Measurements from ENCODE around the gene THAP10. TPM values are rescaled to one million over a fixed set of nuclear protein-coding genes. Genes with fewer than 3 reads are reported as not detected.
"Not testable (repeated sequence)": the region's sequence is repeated elsewhere in the genome, so short reads cannot be mapped to it uniquely, and the experiment has no call there.

Gene THAP10
- total and polyA plus RNA-seq, 7 donors = 0.48 to 2.4 (median 1.2) TPM

DNA sequence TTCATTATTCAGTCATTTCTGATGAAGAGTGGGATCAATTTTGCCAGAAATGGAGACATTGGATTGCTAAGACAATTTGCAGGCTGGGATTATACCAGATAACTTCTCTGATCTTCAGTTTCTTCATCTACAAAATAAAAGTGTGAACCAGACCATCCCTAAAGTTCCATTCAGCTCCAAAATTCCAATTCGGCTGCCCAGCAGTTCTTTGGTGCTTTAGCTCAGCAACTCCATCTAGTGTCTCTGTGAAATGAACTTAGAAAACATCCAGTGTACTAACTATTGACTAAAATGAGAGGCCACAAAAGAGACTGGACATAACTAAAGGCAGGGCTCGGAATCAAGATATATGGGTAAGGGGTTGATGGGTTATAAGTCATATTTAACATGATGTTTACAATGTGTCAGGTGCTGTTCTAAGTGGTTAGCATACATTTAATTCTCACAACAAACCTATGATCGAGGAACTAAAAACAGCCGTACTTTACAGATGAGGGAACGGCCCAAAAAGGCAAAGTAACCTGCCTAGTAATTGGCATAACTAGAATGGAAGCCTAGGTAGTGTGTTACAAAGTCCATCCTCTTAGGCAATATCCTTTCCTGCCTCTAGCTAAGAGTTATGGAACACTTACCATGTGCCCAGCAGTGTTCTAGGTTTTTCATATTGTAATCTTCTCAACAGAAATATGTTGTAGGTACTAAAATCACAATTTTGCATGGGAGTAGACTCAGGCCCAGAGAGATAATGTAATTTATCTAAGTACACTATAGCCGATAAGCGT lies 17.0 kb downstream of the THAP10 start:
- no peaks in the 10 kb centered on the region for H3K36me3 ChIP-seq (ENCODE audit: insufficient read depth in 1 of 2, low read depth in 1 of 2)
- H3K27ac ChIP-seq = no peak overlapping the region
- TF ChIP-seq, protein P1, sequence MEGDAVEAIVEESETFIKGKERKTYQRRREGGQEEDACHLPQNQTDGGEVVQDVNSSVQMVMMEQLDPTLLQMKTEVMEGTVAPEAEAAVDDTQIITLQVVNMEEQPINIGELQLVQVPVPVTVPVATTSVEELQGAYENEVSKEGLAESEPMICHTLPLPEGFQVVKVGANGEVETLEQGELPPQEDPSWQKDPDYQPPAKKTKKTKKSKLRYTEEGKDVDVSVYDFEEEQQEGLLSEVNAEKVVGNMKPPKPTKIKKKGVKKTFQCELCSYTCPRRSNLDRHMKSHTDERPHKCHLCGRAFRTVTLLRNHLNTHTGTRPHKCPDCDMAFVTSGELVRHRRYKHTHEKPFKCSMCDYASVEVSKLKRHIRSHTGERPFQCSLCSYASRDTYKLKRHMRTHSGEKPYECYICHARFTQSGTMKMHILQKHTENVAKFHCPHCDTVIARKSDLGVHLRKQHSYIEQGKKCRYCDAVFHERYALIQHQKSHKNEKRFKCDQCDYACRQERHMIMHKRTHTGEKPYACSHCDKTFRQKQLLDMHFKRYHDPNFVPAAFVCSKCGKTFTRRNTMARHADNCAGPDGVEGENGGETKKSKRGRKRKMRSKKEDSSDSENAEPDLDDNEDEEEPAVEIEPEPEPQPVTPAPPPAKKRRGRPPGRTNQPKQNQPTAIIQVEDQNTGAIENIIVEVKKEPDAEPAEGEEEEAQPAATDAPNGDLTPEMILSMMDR (IDR thresholded peaks at IDR 0.05) = peak; percentile 45
- H3K4me3 ChIP-seq = no peak overlapping the region
- H3K27me3 ChIP-seq (ENCODE audit: insufficient read depth in 3 of 3, low read length in 2 of 3) = peaks cover 0 to 8% (median 0%) of the 10 kb centered on the region in 3 donors
- ATAC-seq (peak in 1 of 4 donors; percentile 52), DNase-seq (no peak)
- WGBS, 3 donors = 78 to 80% (median 79%) methylated on average over 7 of the region's 7 CpGs
- intact Hi-C loops (cut with DNase I) = loop anchor here (1.0 to 5.0 kb wide), 2 partner anchors 48 to 50 kb away; no protein-coding TSS in a partner anchor
- no peaks in the 10 kb centered on the region for H3K9me3 ChIP-seq
- no peaks in the 10 kb centered on the region for H3K4me1 ChIP-seq

DNA sequence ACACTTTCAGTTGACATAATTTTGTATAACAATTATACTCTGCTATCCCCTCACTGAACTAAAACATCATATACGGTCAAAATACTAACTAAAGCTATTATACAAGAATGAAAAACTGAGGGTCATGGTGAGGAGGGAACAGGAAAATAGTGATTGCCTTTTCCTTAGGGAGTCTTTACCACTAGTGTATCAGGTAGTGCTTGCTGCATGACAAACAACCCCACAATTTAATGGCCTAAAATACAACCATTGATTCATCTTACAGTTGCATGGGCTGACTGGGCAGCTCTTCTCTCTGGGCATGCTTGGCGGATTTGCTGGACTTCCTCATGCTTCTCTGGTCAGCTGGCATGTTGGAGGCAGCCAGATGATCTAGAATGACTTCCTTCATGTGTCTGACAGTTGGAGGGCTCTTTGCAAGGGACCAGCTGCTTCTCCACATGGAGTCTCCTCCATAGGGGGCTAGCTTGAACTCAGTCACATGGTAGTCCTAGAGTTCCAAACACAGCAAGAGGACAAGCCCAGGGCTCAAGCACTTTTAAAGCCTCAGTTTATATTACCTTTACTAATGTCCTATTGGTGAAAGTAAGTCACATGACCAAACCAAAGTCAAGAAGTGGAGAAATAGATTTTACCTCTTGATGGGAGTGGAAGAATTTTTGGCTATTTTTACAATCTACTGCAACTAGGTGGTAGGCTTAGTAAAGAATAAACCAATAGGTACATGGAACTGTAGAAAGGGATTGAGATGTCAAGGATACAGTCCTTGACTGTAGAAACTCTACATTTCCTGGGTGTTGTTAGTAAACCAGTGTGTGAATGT lies 18.8 kb downstream of the THAP10 start:
- 84 to 92% (median 85%) methylated on average over 2 of the region's 2 CpGs for WGBS, 3 donors
- TF ChIP-seq, protein P1 (IDR thresholded peaks at IDR 0.05) = no peak
- Histone ChIP-seq H3K4me3 (no peak overlapping the region), H3K27me3 (ENCODE audit: insufficient read depth in 3 of 3, low read length in 2 of 3) (peaks cover 0 to 4% (median 0%) of the 10 kb centered on the region in 3 donors), H3K4me1 (no peaks in the 10 kb centered on the region), H3K27ac (no peak overlapping the region), H3K36me3 (ENCODE audit: insufficient read depth in 1 of 2, low read depth in 1 of 2) (no peaks in the 10 kb centered on the region), H3K9me3 (no peaks in the 10 kb centered on the region)
- intact Hi-C loops (cut with DNase I) = no loop called here
- DNase-seq = no peak
- ATAC-seq = no peak

DNA sequence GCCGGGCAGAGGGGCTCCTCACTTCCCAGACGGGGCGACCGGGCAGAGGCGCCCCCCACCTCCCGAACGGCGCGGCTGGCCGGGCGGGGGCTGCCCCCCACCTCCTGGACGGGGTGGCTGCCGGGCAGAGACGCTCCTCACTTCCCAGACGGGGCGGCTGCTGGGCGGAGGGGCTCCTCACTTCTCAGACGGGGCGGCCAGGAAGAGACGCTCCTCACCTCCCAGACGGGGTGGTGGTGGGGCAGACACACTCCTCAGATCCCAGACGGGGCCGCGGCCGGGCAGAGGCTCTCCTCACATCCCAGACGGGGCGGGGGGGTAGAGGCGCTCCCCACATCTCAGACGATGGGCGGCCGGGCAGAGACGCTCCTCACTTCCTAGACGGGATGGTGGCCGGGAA lies 20.7 kb downstream of the THAP10 start:
- H3K36me3 ChIP-seq (ENCODE audit: insufficient read depth in 1 of 2, low read depth in 1 of 2); H3K4me1 ChIP-seq; H3K9me3 ChIP-seq; intact Hi-C loops (cut with DNase I); H3K27ac ChIP-seq; H3K27me3 ChIP-seq (ENCODE audit: insufficient read depth in 3 of 3, low read length in 2 of 3); H3K4me3 ChIP-seq; ATAC-seq; DNase-seq: not testable (repeated sequence)
- 94 to 95% (median 94%) methylated on average over 29 to 34 of the region's 34 CpGs for WGBS, 3 donors

DNA sequence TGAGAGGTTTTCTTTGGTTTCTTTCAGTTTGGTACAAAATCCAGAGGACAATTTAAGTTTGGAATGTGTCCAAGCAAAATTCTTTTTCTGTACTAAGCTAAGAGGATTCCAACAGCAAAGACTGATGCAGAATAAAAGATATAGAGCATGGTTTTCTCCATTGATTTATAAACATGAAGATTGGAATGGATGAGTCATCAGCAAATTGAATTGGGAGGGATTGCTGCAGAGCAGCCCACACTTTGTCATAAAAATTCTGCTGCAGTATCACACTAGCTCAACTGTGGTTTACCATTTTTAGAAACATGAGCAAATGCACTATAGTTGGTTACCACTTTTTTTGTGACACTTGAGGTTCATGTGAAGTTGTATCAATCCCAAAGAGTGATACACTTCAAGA lies 22.2 kb downstream of the THAP10 start:
- Histone ChIP-seq H3K4me1 (peaks cover 3% of the 10 kb centered on the region), H3K36me3 (ENCODE audit: insufficient read depth in 1 of 2, low read depth in 1 of 2) (no peaks in the 10 kb centered on the region), H3K4me3 (no peak overlapping the region), H3K27ac (no peak overlapping the region), H3K27me3 (ENCODE audit: insufficient read depth in 3 of 3, low read length in 2 of 3) (peaks cover 0 to 4% (median 0%) of the 10 kb centered on the region in 3 donors), H3K9me3 (no peaks in the 10 kb centered on the region)
- peak in 2 of 4 donors; percentile 22 to 48 for ATAC-seq
- intact Hi-C loops (cut with DNase I) = no loop called here
- TF ChIP-seq, protein P1 (IDR thresholded peaks at IDR 0.05) = no peak
- no peak for DNase-seq

DNA sequence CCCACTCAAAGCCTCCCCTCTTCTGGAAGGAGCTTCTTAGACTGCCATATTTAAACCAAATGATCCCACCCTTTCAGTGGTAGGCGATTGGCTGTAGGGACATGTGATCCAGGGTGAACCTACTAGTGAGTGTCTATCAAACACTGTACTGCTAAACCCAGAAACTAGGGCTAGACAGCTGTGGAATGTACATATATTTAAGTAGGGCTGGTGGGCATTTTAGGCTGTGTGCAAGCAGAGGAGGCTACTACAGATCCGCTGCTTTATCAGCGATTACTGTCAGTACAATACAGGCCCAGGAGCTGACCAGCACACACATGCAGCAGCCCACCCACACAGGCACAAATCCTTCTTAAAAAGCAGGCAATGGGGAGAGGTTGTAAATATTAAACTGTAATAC lies 22.9 kb downstream of the THAP10 start:
- intact Hi-C loops (cut with DNase I) = no loop called here
- no peak overlapping the region for H3K27ac ChIP-seq
- 81 to 89% (median 84%) methylated on average over 3 of the region's 3 CpGs for WGBS, 3 donors

More for the DNA sequence above, 22.9 kb downstream of the THAP10 start:
- ATAC-seq (no peak), DNase-seq (no peak)
- Histone ChIP-seq H3K4me1 (peaks cover 3% of the 10 kb centered on the region), H3K27me3 (ENCODE audit: insufficient read depth in 3 of 3, low read length in 2 of 3) (peaks cover 0 to 4% (median 0%) of the 10 kb centered on the region in 3 donors), H3K9me3 (no peaks in the 10 kb centered on the region), H3K36me3 (ENCODE audit: insufficient read depth in 1 of 2, low read depth in 1 of 2) (no peaks in the 10 kb centered on the region), H3K4me3 (no peak overlapping the region)
- TF ChIP-seq, protein P1 (IDR thresholded peaks at IDR 0.05) = no peak

Data from psoas muscle (tissue), 8 donors.